Activated CD8-positive, alpha-beta memory T cell treated with anti-CD3 and anti-CD28 coated beads for 36 hours (primary cell): ENCODE data around the gene UXS1. TPM values are rescaled to one million over a fixed set of nuclear protein-coding genes. Genes with fewer than 3 reads are reported as not detected.

Experiments
- CTCF ChIA-PET: fragments of 350-600 bp; sonication (Branson Sonifier 250); formaldehyde crosslinking; loops from one replicate; lab custom pipeline; 2021; ENCODE audit warnings: antibody characterized with exemption; lab: Charles Lee
- POLR2A ChIA-PET: fragments of 350-600 bp; sonication (Branson Sonifier 250); formaldehyde crosslinking; loops from one replicate; lab custom pipeline; 2021; ENCODE audit warnings: antibody characterized with exemption; lab: Charles Lee
- total RNA-seq, 2 experiments: library from RNA; stranded (reverse); gene quantifications; one replicate each; pipeline ENCODE4 v1.2.3, GENCODE V29; 2021

UXS1 gene
- total RNA-seq, 2 experiments from 2014 or later, result 42.0 to 43.9 TPM

DNA sequence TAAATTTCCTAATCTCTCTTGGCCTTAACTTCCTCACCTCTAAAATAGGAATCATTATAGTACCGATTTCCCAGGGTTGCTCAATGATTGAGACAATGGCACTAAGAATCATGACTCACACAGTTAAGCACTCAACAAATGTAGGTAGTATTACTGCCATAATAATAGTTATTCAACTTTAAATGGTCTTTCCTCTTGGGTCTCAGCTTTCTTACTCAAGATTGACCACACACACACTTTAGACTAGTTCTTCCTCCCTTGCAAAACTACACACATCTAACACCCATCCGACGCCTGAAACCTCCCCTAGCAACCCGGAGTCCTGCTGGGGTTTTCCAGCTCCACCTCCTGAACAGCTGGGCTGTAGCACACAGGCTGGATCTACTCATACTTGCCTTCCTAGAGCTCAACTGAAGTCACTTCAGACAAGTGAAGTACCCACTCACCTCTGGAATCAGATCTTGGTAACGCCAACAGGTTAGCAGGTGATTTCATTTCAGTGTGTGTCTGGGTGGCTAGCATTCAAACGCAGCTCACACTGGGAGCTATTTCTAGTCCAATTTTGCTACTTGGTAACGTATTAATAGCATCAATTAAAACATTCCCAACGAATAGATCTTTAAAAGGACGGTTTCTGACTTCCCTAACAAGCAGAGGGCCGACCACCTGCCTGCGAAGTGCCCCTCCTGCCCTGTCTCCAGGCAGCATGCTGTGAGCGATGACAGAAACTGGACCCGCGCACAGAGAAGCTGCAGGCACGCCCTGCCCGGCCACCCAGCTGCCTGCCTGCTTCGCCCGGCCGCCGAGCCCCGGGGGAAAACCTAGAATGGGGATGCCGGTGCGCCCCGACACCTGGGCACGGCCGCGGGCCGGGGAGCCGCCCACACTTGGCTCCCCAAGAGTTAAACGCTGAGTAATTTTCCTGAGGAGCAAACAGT, 1.1 kb downstream of the UXS1 start:
- ChIA-PET POLR2A (interaction anchor here (0.9 to 2.1 kb wide), 6 partner anchors 23 to 54 kb away, joined by 3 to 30 read pairs (median 4); no protein-coding TSS in a partner anchor), CTCF (interaction anchor here (1.0 to 1.6 kb wide), 4 partner anchors 32 to 447 kb away, joined by 3 to 10 read pairs (median 4); no protein-coding TSS in a partner anchor)

DNA sequence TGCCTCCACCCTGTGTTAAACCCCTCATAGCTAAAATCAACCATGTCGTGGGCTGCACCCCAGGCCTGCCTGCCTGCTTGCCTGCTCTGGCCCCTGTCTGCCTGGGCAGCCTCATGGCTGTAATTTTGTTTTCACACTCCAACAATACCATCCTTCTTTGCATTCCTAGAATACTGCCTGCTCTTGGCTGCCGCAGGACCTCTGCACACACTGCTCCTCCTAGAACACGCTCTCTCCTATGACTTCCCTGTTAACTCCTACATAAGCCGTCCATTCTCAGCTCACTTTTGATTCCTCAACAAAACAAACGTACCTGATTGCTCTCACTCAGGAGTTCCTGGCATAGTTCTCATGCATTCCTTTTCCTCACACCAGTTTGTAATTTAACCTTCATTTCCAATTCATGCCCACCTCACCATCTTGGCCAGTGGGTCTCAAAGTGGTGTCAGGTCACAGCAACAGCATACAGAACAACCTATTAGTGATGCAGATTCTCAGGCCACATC, 2.5 kb downstream of the UXS1 start:
- ChIA-PET POLR2A (no interaction called here), CTCF (no interaction called here)

DNA sequence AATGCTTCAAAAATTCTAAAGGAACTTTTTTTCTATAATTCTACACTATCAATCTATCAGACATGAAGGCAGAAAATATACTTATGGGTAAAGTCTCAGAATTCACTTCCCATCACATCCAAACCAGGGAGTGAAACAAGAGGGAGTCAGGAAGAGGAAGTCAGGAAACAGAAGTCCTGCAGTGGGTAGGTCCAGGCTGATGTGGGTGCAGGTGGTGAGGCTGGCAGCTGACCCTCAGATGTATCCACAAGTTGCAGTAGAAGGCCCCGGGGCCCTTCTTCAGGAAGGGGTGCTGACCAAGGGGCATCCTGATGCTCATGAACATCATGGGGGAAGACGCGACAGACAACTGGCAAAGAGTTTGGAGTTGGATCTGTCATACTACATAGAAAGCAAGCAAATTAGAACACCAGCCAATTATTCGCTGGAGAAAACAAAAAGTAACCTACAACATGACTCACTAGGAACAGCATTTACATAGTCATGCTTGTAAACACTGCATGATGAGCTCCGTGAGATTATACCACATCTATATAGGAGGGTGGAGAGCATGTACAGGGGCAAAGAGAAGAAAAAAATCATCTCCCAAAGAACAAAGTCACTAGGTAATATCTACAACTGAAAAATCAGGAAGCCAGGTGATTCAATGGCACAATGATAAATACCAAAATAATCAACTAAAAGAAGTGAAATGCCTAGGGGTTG, 4.2 kb downstream of the UXS1 start:
- CTCF ChIA-PET, result no interaction called here
- POLR2A ChIA-PET, result interaction anchor here (0.5 to 0.7 kb wide), 2 partner anchors 16 to 51 kb away, joined by 3 read pairs; no protein-coding TSS in a partner anchor

DNA sequence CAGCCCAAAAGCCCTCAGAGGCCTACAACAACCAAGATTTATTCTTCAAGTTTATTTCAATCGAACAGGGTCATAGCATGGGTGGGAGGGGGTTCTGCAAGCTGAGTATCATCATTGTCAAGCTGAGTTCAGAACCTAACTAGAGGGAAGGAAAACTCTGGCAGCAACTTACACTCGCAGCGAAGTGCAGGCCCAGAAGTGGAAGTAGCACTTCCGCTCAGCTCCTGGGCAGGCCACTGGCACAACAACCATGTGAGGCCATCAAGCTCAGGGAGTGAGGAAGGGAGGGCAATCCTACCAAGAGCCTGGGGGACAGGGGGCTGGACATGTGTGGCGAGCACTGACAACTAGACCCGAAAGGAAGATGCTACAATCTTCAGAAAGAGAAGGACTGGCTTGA, 4.8 kb downstream of the UXS1 start:
- POLR2A ChIA-PET, result no interaction called here
- CTCF ChIA-PET, result no interaction called here

DNA sequence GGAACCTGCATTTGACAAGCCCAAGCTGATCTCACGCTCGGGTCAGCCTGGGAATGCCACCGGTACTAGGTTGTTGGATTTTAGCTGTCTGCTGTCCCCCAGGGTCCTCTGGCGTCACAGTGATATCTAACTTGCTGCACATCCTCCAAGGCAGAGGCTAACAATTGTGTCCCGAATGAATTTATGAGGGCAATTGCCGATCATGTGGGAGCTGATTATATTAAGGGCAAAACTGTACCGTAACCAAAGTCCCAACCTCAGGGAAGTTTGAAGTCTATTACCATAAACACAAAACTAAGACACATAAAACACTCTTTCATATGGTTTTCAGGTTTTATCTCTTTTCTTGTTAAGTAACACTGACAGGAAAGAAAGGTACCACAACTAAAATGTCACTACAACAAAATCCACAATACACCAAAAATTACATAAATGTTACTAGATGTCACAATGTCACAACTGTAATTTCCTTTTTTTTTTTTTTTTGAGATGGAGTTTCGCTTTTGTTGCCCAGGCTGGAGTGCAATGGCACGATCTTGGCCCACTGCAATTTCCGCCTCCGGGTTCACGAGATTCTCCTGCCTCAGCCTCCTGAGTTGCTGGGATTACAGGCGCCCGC, 6.7 kb downstream of the UXS1 start:
- CTCF ChIA-PET, result interaction anchor here (0.7 kb wide), 1 partner anchor 14 kb away, joined by 3 read pairs; no protein-coding TSS in a partner anchor
- POLR2A ChIA-PET, result no interaction called here

DNA sequence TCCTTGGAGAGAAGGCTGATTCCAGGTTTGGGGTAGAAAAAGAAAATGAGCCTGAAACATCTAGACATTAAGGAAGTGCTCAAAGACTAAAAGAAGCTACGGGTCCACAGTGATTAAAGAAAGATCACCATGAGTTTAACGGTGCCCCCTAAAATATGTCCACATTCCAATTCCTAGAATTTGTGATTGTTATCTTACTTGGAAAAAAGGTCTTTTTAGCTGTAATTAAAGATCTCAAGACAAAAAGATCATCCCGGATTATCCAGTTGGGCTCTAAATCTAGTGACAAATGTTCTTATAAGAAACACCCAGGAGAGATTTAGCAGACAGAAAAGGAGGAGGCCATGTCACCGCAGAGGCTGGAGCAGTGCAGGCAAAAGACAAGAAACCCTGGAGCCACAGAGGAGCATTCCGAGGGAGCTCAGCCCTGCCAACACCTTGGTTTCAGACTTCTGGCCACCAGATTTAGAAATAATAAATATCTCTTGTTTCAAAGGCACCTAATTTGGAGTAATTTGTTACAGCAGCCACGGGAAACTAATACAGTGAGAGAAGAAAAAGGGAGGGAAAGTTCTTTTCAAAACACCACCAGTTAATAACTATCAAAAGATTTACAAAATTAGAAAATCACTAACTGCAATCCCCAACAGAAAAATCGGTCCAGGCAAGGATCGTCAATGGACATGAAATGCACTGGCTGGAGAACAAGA, 8.5 kb downstream of the UXS1 start:
- ChIA-PET POLR2A (no interaction called here), CTCF (no interaction called here)

DNA sequence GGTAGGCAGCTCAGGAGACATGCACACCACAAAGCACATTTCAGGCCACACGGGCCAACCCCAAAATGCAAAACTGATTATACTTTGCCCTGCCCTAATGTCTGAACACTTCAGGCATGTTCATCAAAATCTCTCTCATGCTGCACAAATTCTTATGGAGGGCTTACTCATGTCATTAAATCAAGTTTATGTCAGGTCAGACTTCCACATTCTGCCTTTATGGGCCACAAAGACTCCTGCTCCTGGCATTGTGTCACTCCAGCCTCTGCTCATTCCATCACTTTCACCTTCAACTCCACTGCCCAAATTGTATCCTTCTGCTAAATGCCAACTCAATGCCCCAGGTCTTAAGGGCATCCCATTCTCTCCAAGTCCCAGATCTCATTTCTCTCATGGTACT, 9.2 kb downstream of the UXS1 start:
- ChIA-PET CTCF (no interaction called here), POLR2A (no interaction called here)

DNA sequence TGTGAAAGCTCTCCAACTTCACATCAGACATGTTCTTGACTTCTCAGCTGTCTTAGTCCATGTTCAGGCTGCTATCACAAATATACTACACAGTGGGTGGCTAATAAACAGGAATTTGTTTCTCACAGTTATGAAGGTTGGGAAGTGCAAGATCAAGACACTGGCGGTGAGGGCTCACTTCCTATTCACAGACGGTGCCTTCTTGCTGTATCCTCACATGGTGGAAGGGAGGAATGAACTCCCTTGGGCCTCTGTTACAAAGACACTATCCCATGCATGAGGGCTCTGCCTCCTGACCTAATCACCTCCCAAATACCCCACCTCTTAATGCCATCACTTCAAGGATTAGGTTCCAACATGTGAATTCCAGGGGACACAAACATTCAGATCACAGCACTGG, 9.7 kb downstream of the UXS1 start:
- POLR2A ChIA-PET, result no interaction called here
- CTCF ChIA-PET, result no interaction called here

DNA sequence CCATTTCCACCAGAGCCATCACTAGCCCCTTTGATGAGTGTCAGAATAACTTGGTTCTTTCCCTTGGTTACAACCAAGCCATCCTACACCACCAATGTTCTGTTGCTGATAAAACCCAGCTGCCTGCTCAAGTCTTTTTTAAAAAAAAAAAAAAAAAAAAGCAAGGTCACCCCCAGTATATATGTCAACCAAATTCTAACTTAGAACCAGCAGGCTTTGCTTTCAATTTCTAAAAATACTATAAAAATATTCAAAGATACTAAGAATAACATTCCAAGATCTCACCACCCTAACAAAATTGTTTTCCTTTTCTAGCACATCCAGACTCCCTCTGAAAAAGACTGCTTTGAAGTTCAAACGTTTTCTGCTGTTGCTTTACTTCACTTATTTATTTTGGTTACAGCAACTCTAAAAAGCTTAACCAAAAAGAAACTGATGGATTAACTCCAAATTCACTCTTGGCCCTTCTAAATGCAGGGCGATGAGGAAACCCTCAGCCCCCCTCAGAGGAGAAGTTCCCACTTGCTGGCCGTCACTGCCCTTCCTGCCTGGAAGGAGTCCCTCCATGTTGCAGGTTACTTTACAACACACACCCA, 10.9 kb downstream of the UXS1 start:
- ChIA-PET CTCF (no interaction called here), POLR2A (no interaction called here)

DNA sequence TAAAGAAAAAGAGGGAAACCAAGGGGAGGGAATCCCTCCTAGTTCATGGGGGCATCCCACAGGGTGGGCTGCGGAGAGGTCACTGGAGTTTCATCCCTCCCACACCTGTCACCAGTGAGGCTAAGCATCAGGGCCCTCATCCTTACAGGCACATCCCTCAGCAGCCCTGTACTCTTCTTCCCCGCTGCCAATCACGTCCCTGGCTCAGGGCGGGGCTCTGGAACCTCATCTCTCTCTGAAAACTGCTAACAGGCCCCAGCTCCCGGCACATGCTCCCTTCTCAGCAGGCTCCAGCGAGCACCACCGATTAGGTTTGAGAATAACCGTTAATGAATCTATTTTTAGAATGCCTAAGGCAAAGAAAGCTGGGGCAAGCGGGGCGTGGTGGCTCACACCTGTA, 13.0 kb downstream of the UXS1 start:
- ChIA-PET CTCF (no interaction called here), POLR2A (no interaction called here)

DNA sequence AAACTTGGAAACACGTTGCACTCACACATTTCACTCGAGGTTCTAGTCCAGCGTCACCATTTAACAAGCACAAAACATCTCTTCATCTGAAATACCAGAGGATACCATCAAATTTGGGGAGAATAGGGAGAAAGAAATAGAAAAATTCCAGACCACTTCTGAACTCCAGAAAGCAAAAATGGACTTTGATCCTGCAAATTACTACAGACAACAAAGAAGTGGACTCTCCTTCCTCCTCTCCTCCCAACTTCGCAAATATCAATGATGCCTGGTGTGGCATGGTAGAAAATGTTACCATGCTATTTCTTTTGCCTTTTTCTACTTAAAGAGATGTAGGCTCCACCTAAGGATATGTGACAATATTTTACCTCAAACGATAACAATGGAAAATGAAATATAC, 13.5 kb downstream of the UXS1 start:
- CTCF ChIA-PET, result no interaction called here
- POLR2A ChIA-PET, result no interaction called here

DNA sequence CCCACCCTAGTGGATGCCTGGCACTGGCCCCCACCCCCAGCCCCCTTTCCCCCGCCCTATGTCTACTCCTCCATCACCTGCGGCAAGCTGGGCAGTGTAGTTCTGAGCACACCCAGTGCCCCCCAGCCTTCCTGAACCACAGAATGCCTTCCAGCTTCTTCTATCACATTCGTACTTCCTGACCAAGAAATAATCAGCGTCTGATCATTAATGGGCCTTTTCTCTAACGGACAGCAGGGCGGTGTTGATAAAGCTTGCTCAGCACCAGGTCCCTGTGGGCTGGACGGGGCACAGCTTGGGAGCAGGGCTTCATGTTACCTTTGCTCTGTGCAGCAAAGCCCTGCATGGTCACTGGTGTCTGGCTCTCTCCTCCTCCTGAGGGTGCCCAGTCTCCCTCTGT, 15.4 kb downstream of the UXS1 start:
- CTCF ChIA-PET, result no interaction called here
- POLR2A ChIA-PET, result no interaction called here

DNA sequence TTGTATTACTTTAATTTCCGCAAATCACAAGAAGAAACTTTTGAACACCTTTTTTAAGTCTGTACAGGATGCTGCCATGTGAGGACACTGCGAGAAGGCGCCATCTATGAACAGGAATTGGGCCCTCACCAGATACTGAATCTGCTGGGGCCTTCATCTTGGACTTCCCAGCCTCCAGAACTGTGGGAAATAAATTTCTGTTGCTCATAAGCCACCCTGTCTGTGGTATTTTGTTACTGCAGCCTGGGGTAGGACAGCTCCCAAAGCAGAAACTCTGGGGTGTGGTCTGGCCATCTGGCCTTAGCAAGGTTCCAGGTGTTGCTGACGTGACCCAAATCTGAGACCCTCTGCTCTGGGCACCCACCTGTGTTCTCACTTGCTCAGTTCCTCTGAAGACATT, 16.5 kb downstream of the UXS1 start:
- ChIA-PET CTCF (no interaction called here), POLR2A (no interaction called here)

DNA sequence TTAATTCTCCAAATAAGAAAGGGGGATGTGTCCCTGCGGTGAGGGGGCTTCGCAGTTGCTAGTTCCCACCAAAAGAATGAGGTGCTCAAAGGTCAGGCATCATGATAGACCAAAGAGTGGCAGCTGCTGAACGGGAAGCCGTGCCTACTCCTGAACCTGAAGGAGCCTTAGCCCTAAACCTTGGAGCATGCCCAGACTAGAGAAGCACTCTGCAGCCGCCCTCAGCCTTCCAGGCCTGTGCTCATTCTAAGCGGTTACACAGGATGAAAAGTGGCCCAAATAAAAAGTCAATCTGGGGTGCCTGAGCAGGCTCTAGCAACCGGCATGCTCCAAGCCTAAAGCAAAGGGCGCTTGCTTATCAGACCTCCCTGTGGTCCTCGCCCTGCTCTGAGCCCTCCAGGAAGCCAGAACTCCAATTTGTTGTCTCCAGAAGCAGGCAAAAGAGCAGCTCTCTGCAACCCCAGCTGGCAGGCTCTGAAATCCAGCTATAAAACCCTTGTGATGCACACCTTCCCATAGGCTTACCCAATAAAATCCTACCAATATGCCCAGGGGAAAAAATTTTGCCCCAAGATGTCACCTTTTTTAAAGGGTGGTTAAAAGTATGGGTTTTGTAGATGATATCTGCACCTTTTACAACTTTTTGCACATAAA, 17.5 kb downstream of the UXS1 start:
- POLR2A ChIA-PET, result no interaction called here
- CTCF ChIA-PET, result no interaction called here

DNA sequence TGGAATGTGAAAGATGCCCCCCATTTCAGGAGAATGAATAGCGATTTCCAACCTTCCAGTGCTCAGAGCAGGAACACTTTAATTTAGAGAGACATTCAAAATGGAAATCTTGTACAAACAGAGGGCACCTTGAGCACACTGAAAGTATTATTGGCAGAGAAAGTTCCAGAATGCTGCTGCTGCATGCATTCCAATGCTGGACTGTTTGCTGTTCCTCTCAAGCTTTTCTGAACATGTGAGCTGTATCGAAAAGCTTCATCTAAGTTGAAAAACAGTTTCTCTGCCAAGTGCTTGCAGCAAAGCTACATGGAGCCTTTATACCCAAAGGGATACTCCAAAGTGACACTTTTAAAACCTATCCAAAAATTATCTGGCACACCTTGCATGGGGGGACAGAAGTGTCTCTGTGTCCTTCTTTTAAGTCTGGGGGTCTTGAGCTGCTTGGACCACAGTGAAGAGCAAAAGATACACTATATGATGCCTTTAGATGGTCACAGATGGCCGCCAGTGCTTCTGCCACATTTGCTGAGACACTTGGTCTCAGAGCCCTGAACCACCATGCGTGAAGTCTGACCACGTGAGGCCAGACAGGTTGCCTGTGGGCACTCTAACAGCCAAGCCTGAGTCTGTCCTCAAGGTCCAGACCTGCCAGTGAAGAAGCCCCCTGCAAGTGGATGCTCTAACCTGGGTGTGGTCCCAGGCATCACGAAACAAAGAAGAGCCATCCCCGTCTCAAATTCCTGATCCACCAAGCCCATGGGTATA, 18.8 kb downstream of the UXS1 start:
- ChIA-PET POLR2A (no interaction called here), CTCF (no interaction called here)

DNA sequence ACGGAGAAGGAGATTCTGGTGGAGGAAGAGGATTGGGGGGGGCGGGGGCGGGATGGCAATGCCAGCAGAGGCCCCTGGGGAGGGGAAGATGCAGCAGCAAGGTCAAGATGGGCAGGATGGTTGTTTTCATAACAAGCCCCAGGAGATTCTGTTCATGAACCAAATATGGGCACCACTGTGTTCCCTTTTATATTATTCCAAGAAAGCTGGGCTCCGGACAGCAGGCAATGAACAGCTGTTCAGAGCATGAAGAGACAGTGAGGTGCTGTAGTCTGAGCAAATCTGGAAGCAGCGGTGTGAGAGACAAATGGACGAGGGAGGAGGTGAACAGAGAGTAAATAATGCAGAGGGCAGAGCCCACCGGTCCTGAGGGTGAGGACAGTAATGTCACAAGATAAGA, 20.0 kb downstream of the UXS1 start:
- ChIA-PET CTCF (no interaction called here), POLR2A (interaction anchor here (0.7 kb wide), 1 partner anchor 16 kb away, joined by 3 read pairs; no protein-coding TSS in a partner anchor)

DNA sequence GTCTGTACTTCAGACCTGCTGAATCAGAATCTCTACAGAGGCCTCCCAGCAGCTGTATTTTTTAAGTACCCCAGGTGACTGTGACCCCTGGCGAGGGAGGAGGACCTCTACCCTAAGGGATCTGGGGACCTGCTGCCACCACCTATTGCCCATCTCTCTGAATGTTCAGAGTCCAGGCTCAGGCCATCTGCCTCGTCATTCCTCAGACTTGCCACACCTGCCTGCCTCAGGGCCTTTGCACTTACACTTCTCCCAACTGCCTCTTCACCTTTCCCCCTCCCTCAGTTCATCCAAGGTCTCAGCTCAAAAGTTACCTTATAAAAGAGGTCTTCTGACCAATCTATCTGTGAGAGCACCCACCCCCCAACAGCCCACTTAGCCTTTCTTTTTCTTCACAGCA, 21.5 kb downstream of the UXS1 start:
- ChIA-PET POLR2A (no interaction called here), CTCF (no interaction called here)

DNA sequence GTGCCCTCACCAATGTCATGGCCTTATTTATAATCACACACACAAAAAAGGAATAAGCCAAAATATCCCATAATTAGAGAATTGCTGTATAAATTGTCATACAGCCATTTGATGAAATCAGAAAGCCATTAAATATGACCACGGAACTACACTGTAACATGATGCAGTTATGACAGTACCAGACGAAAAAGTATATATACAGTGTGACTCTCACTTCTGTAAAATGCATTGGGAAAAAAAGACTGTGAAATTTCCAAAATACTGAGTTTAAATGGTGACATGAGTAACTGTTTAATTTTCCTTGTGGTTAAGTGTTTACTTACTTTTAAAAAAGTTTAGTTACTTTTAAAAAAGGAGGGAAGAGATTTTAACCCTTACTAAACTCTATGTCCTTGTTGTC, 25.4 kb downstream of the UXS1 start:
- CTCF ChIA-PET, result no interaction called here

More for the DNA sequence above, 25.4 kb downstream of the UXS1 start:
- POLR2A ChIA-PET, result no interaction called here
